Amygdala (tissue), 56 donors: ENCODE measurements around the gene SYT15B.
"Not testable (repeated sequence)": the region's sequence is repeated elsewhere in the genome, so short reads cannot be mapped to it uniquely, and the experiment has no call there.

ENCODE experiments used
- DNase-seq, 56 donors: peaks; one replicate each; lab custom pipeline; 2025; lab: John Stamatoyannopoulos, UW

The SYT15B gene

GRCh38 chr10:47730911-47731310 is 32.5 kb downstream of the SYT15B start:
- not testable (repeated sequence) for DNase-seq

DNA sequence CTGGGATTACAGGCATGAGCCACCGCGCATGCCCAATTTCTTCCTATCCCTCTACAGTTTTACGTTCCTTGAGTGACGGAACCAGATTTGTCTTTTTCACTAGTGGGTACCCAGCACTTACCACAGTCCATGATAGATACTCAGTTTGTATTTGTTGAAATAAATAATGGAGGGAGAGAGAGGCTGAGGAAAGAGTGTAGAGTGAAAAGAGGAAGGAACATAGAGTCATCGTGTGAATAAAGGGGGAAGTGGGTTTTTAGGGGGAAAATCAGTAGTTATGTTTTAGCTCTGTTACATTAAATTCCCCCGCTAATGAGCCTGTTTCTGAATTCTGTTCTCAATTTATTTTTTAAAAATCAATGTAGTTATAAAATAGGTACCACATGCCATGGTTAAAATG is 37.7 kb downstream of the SYT15B start:
- DNase-seq = not testable (repeated sequence)

DNA sequence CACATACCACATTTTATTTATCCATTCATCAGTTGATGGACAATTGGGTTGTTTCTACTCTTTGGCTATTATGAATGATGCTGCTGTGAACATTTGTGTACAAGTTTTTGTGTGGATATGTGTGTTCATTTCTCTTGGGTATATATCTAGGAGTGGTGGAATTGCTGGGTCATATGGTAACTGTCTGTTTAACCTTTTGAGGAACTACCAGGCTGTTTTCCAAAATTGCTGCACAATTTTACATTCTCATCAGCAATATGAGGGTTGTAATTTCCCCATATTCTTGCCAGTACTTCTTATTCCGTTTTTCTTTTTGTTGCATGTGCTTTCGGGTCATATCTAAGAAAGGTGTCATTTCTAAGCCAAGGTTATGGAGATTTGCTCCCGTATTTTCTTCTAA is 38.3 kb downstream of the SYT15B start:
- not testable (repeated sequence) for DNase-seq

DNA sequence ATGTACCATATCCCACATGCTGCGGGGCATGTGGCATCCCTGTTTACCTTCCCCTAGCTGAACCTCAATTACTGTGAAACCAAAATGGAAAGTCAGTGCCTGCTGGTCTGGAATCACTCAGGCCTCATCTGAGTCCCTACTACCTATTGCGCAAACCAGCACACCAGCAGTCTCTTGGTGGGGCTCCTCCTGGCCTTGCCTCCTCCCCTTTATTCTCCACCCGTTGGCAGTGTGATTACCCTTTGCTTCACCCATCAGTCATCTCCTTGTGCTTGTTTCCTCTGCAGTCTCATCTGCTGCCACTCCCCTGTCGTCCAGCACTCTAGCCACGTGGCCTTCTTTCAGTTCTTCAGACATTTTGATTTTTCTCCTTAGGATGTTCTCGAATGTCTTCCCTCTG is 39.3 kb downstream of the SYT15B start:
- DNase-seq = not testable (repeated sequence)

DNA sequence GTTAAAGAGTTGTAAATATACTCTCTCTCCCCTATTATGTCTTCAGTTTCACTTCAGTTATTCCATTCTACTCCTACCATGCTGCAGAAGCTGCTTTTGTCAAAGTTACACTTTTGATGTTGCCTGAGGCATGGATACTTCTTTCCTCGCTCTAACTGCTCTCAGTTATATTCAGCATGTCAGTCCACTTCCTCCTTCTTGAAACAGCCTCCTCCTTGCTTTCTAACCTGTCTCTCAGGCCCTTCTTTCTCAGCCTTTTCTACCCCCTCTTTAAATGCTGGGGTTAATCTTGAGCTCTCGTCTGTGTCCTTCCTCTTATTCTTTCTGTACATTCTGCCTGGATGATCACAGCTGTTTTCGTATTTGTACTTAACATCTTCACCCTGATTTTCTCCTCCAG is 40.0 kb downstream of the SYT15B start:
- DNase-seq = not testable (repeated sequence)

DNA sequence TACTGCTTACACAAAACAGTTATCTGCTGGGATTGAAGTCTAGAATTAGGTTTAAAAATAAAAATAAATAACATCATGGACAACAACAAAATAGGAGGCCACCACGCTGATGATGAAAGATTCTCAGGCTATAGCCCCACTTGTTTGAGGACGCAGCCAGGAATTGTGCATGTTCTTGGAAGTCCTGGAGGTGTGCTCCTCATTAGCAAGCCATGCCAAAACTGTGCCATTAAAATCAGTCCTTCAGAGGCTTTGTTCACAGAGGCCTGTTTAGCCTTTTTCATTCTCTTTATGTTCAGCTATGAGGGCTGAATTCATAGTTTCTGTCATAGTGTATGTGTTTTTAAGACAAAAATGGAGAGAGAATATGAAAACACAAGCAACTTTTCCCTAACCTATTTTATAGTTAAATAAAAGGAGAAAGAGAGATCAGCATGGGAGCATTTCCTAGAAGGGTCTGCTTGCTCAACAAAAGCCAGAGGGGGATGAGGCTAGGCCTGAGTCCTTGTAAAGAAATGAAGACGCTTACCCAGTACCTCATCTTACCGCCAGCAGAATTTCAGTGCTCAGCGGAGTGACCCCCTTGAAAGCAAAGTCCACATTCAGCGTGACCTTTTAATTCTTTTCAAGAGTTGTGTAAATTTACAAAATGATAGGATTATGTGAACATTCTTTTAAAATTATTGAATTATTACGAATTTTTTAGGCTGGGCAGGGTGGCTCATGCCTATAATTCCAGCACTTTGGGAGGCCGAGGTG is 46.2 kb downstream of the SYT15B start:
- not testable (repeated sequence) for DNase-seq
